Esophagus squamous epithelium (tissue), 5 donors: ENCODE measurements around the gene REPIN1. TPM values are rescaled to one million over a fixed set of nuclear protein-coding genes. Genes with fewer than 3 reads are reported as not detected.

ENCODE experiments used
- DNase-seq: peaks from one replicate; lab custom pipeline; 2025; lab: John Stamatoyannopoulos, UW
- H3K27ac ChIP-seq, 4 donors: fragments of 200-600 bp; sonication (generic); one replicate each; pipeline ENCODE4 v1.5.1; 2016 to 2019; ENCODE audit warnings: mild to moderate bottlenecking in 1 of 4
- H3K27me3 ChIP-seq, 4 donors: fragments of 200-600 bp; sonication (generic); 1 replicate in 3 of 4; 2 replicates in 1 of 4; pipeline versions ENCODE4 v1.5.1 to v1.6.0; 2017 to 2021; ENCODE audit warnings: antibody characterized with exemption in 1 of 4
- H3K36me3 ChIP-seq, 3 donors: fragments of 200-600 bp; sonication (generic); one replicate each; pipeline ENCODE4 v1.5.1; 2016 to 2019
- H3K4me1 ChIP-seq, 3 donors: fragments of 200-600 bp; sonication (generic); one replicate each; pipeline ENCODE4 v1.5.1; 2017 to 2019
- H3K4me3 ChIP-seq, 4 donors: fragments of 200-600 bp; sonication (generic); 1 replicate in 3 of 4; 2 replicates in 1 of 4; pipeline ENCODE4 v1.5.1; 2016 to 2019; ENCODE audit warnings: mild to moderate bottlenecking in 2 of 4, moderate library complexity in 1 of 4
- H3K9me3 ChIP-seq, 3 donors: fragments of 200-600 bp; sonication (generic); one replicate each; pipeline ENCODE4 v1.5.1; 2016 to 2019
- CTCF ChIP-seq, 6 experiments: fragments of 450-650 bp in 4 of 6; fragments of 200-600 bp in 2 of 6; sonication (generic) in 2 of 6; IDR thresholded peaks; one replicate each; pipeline ENCODE4 v1.5.1; 2016 to 2019; ENCODE audit warnings: antibody characterized with exemption in 6 of 6, mild to moderate bottlenecking in 4 of 6, moderate library complexity in 4 of 6
- POLR2A ChIP-seq, 4 donors: fragments of 450-650 bp; IDR thresholded peaks; one replicate each; pipeline ENCODE4 v1.6.1; 2017; ENCODE audit warnings: antibody characterized with exemption in 4 of 4, mild to moderate bottlenecking in 4 of 4, moderate library complexity in 3 of 4
- WGBS, 2 donors: methylation state at CpG; one replicate each; pipeline ENCODE4 v1.1.5; 2018; 5-methylcytosine and 5-hydroxymethylcytosine counted together
- intact Hi-C: fragments of 100-400 bp; cut with DNase I; formaldehyde crosslinking; loops from one replicate; pipeline ENCODE4 v1.15.0; 2022
- total RNA-seq, 4 donors: library from RNA; depleted of rRNA; stranded (reverse); fragments of >200 nt; gene quantifications; one replicate each; pipeline ENCODE4 v1.1.0, GENCODE V29; 2016
- donor health status: DM: yes; HTN: yes; CAD: no.

Gene REPIN1
- total RNA-seq, 4 donors from 2014 or later, result 42.8 to 75.7 (median 63.2) TPM

GRCh38 chr7:150332852-150333635 is 35.6 kb upstream of the REPIN1 start:
- intact Hi-C loops, result no loop called here
- Histone ChIP-seq H3K9me3 (no peaks in the 10 kb centered on the region), H3K27ac (no peak overlapping the region), H3K36me3 (peaks cover 0 to 52% (median 0%) of the 10 kb centered on the region in 3 donors), H3K27me3 (no peaks in the 10 kb centered on the region), H3K4me3 (no peak overlapping the region), H3K4me1 (peaks cover 8 to 43% (median 13%) of the 10 kb centered on the region in 3 donors)
- no peak for TF ChIP-seq CTCF (IDR thresholded peaks at IDR 0.05)
- no peak for TF ChIP-seq POLR2A (IDR thresholded peaks at IDR 0.05)
- no peak for DNase-seq
- WGBS, 2 donors, result 84 to 87% methylated on average over 15 to 17 of the region's 18 CpGs

GRCh38 chr7:150333659-150334058 is 35.0 kb upstream of the REPIN1 start:
- TF ChIP-seq CTCF (IDR thresholded peaks at IDR 0.05), result no peak
- no peak for TF ChIP-seq POLR2A (IDR thresholded peaks at IDR 0.05)
- Histone ChIP-seq H3K4me1 (peaks cover 8 to 49% (median 15%) of the 10 kb centered on the region in 3 donors), H3K27ac (peak overlapping the region in 1 of 4 donors; percentile 69), H3K4me3 (no peak overlapping the region), H3K27me3 (no peaks in the 10 kb centered on the region), H3K9me3 (no peaks in the 10 kb centered on the region), H3K36me3 (peaks cover 0 to 48% (median 0%) of the 10 kb centered on the region in 3 donors)
- no peak for DNase-seq
- intact Hi-C loops, result no loop called here
- 69 to 95% methylated on average over 2 to 4 of the region's 10 CpGs for WGBS, 2 donors

GRCh38 chr7:150334108-150334507 is 34.5 kb upstream of the REPIN1 start:
- Histone ChIP-seq H3K9me3 (no peaks in the 10 kb centered on the region), H3K27me3 (no peaks in the 10 kb centered on the region), H3K4me3 (no peak overlapping the region), H3K36me3 (peaks cover 0 to 44% (median 0%) of the 10 kb centered on the region in 3 donors), H3K4me1 (peaks cover 8 to 54% (median 18%) of the 10 kb centered on the region in 3 donors), H3K27ac (peak overlapping the region in 2 of 4 donors; percentile 51 to 69)
- WGBS, 2 donors, result 80 to 92% methylated on average over 5 to 6 of the region's 8 CpGs
- intact Hi-C loops, result no loop called here
- no peak for DNase-seq
- no peak for TF ChIP-seq POLR2A (IDR thresholded peaks at IDR 0.05)
- TF ChIP-seq CTCF (IDR thresholded peaks at IDR 0.05), result no peak

DNA sequence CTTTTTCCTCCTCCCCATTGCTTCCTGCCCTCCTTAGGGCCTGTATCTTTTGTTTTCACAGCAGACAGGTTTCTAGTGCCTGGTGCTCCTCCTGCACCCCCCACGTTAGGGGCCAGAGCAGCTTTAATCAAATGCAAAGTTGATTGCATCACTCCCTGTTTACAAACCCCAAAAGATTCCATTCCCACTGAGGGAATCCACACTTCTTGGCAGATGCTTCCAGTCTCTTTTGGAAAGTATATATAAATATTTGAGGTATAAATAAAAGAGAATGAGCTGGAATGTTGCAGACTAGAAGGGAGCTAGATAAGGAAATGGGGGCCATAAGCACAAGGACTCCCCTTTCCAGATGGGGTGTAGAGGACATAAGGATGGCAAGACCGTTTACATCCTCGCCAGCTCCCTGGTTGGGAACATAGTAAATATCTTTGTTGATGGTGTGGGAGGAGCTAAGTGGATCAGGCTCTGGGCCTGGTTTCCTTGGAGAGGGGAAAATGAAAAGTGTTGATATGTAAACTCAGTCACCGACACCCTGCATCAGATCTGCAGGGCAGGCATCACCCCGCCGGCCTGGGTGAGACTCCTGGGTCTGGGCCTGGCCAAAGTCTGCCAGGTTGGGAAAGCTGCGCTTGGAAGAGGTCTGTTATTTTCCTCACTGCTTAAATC is 33.4 kb upstream of the REPIN1 start:
- DNase-seq, result no peak
- 46 to 48% methylated on average over 7 of the region's 7 CpGs for WGBS, 2 donors
- Histone ChIP-seq H3K4me1 (peaks cover 10 to 55% (median 27%) of the 10 kb centered on the region in 3 donors), H3K4me3 (no peak overlapping the region), H3K9me3 (no peaks in the 10 kb centered on the region), H3K27ac (peak overlapping the region; percentile 35 to 79 (median 61)), H3K36me3 (peaks cover 0 to 32% (median 0%) of the 10 kb centered on the region in 3 donors), H3K27me3 (peaks cover 0 to 5% (median 0%) of the 10 kb centered on the region in 4 donors)
- no peak for TF ChIP-seq POLR2A (IDR thresholded peaks at IDR 0.05)
- no peak for TF ChIP-seq CTCF (IDR thresholded peaks at IDR 0.05)
- intact Hi-C loops, result no loop called here

DNA sequence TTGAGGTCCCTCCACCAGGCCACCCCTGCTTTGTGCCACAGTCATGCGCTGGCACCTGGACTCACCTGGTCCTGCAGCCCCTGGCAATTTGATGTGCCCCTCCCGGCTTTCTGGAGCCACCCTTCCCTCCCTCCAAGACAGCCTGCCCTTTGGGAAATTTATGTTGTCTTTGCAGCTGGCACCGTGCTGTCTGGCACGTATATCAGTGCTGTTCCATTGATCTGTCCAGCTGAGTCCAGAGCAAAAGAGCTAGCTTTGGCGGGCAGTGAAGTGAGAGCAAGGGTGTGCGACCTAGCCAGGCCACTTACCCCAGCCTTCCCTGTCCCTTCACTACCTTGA is 32.9 kb upstream of the REPIN1 start:
- Histone ChIP-seq H3K9me3 (no peaks in the 10 kb centered on the region), H3K27ac (peak overlapping the region; percentile 35 to 79 (median 61)), H3K4me3 (no peak overlapping the region), H3K4me1 (peaks cover 15 to 59% (median 31%) of the 10 kb centered on the region in 3 donors), H3K27me3 (peaks cover 0 to 10% (median 2%) of the 10 kb centered on the region in 4 donors), H3K36me3 (peaks cover 0 to 27% (median 0%) of the 10 kb centered on the region in 3 donors)
- TF ChIP-seq POLR2A (IDR thresholded peaks at IDR 0.05), result no peak
- TF ChIP-seq CTCF (IDR thresholded peaks at IDR 0.05), result no peak
- 47 to 71% methylated on average over 3 to 6 of the region's 6 CpGs for WGBS, 2 donors
- intact Hi-C loops, result no loop called here
- DNase-seq, result no peak
